ENCODE data around the gene NPAT.
"Not testable (repeated sequence)": the region's sequence is repeated elsewhere in the genome, so short reads cannot be mapped to it uniquely, and the experiment has no call there.

NPAT gene

DNA sequence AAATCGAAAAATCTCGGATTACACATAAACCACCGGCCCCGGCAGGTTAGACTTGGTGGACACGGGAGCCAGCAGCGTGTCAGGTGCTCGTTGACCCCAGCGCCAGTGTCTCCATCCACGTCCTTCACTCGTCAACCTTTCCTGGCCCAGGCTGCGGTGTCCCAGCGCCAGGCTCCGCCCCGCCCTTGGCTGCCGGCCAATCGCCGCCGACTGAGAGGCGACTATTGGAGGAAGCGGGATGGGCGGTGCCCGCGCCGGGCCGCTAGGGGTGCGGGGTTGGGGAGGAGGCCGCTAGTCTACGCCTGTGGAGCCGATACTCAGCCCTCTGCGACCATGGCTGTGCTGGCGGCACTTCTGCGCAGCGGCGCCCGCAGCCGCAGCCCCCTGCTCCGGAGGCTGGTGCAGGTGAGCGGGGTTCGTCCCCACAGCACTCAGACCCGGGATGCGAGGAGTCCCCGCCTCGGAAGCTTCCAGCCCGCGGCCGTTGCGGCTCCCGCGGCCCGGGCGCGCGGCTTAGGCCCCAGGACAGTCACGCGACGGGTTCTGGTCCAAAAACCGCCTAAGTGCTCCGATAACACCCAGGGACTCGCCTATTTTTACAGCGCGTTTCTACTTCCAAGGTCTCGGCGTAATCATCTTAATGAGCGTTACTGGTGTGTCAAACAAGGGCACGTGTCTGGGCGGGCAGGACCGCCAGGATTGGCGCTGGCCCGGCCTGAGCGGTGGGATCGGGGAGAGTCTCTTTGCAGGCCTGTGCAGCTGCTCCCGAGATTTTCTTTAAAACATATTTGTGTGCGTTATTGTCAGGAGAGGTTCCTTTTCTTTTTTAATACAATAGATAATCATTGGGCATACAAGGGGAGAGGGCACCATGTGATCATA, 100.9 kb downstream of the NPAT start, which contains the start of gene ACAT1:
Gene ACAT1 (plus strand): TSS at position 294 of the 882 bp plus-strand sequence. CDS start 40 bp downstream, at position 334.
- Histone ChIP-seq H3K36me3 (no peaks in the 10 kb centered on the region), H3K9me3 (no peaks in the 10 kb centered on the region), H3K27me3 (no peaks in the 10 kb centered on the region), H3K27ac (peak within 1 kb of the TSS; percentile 98), H3K4me3 (peak within 1 kb of the TSS; percentile 84 to 87), H3K4me1 (peaks cover 0 to 36% (median 22%) of the 10 kb centered on the region in 4 donors)
- intact Hi-C loops (cut with DNase I; ENCODE audit: low total_unique reads): loop anchor here (5.0 kb wide), 1 partner anchor 101 kb away; the partner anchor contains the start of genes ATM and NPAT
- peak; percentile 97 to 99 for DNase-seq
- TF ChIP-seq CTCF (IDR thresholded peaks at IDR 0.05): peak; percentile 35 to 63

GRCh38 chr11:108120936-108121273, 101.5 kb downstream of the NPAT start:
- not testable (repeated sequence) for H3K36me3 ChIP-seq, H3K27me3 ChIP-seq, H3K9me3 ChIP-seq, DNase-seq
- peak overlapping the region; percentile 84 to 87 for H3K4me3 ChIP-seq
- peak overlapping the region; percentile 98 for H3K27ac ChIP-seq
- intact Hi-C loops (cut with DNase I; ENCODE audit: low total_unique reads): loop anchor here (5.0 kb wide), 1 partner anchor 101 kb away; the partner anchor contains the start of genes ATM and NPAT
- H3K4me1 ChIP-seq: peaks cover 0 to 41% (median 26%) of the 10 kb centered on the region in 4 donors

GRCh38 chr11:108117746-108118371, 104.6 kb downstream of the NPAT start:
- peak in 1 of 2 experiments; percentile 22 for TF ChIP-seq CTCF (IDR thresholded peaks at IDR 0.05)
- no peak for DNase-seq
- intact Hi-C loops (cut with DNase I; ENCODE audit: low total_unique reads): no loop called here

GRCh38 chr11:108115500-108116140, 106.8 kb downstream of the NPAT start:
- DNase-seq: peak; percentile 88 to 95
- Histone ChIP-seq H3K27ac (peak overlapping the region; percentile 68 to 76), H3K4me3 (no peak overlapping the region), H3K4me1 (peaks cover 0 to 16% (median 13%) of the 10 kb centered on the region in 4 donors), H3K9me3 (no peaks in the 10 kb centered on the region), H3K36me3 (peaks cover 0 to under 1% (median 0%) of the 10 kb centered on the region in 3 donors), H3K27me3 (no peaks in the 10 kb centered on the region)
- intact Hi-C loops (cut with DNase I; ENCODE audit: low total_unique reads): no loop called here
- no peak for TF ChIP-seq CTCF (IDR thresholded peaks at IDR 0.05)

More at GRCh38 chr11:108117746-108118371, 104.6 kb downstream of the NPAT start:
- no peaks in the 10 kb centered on the region for H3K9me3 ChIP-seq
- no peaks in the 10 kb centered on the region for H3K27me3 ChIP-seq
- H3K36me3 ChIP-seq: no peaks in the 10 kb centered on the region
- H3K27ac ChIP-seq: no peak overlapping the region
- H3K4me3 ChIP-seq: no peak overlapping the region
- H3K4me1 ChIP-seq: peaks cover 0 to 28% (median 19%) of the 10 kb centered on the region in 4 donors

DNA sequence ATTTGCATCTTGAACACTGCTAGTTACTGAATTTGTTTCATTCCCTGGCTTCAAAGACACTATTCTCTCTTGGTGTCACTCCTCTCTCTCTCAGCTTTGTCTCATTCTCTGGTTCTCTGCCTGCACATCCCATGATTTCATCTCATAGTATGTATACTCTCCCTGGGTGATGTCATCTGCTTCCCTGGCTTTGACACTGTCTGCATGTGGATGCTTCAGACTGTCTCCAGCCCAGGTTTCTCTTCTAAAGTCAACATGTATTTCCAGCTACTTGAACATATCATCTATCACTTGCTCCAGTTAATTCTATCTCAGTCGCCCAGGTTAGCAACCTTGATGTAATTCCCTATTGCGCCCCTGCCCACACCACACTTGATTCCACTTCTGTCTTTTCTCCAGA, 110.4 kb downstream of the NPAT start:
- intact Hi-C loops (cut with DNase I; ENCODE audit: low total_unique reads): no loop called here
- no peak for DNase-seq
- H3K27me3 ChIP-seq: no peaks in the 10 kb centered on the region
- TF ChIP-seq CTCF (IDR thresholded peaks at IDR 0.05): no peak
- H3K36me3 ChIP-seq: peaks cover 0 to 9% (median 3%) of the 10 kb centered on the region in 3 donors
- H3K4me1 ChIP-seq: peaks cover 0 to 16% (median 12%) of the 10 kb centered on the region in 4 donors
- no peak overlapping the region for H3K4me3 ChIP-seq
- H3K9me3 ChIP-seq: no peaks in the 10 kb centered on the region
- H3K27ac ChIP-seq: no peak overlapping the region

Measured in tibial artery (tissue), 4 donors.